GM12874 (cell line): Measurements from ENCODE around the gene TK1.

Experiments
- CTCF ChIP-seq: IDR thresholded peaks from 2 replicates; pipeline ENCODE4 v1.5.1; 2011; ENCODE audit warnings: low read depth, mild to moderate bottlenecking, control low read depth, low read length, moderate library complexity; ENCODE audit not compliant: insufficient read depth

Gene TK1

GRCh38 chr17:78230996-78231935 lies 44.4 kb upstream of the TK1 start, which contains the start of gene TMEM235:
Gene TMEM235, plus strand, starts transcription at chr17:78231631. Its CDS starts 393 bp downstream, at chr17:78232024.
- no peak for TF ChIP-seq CTCF

GRCh38 chr17:78230252-78230962 lies 43.6 kb upstream of the TK1 start:
- no peak for TF ChIP-seq CTCF

- no peak for TF ChIP-seq CTCF
These were observed 41.3 kb upstream of the TK1 start for GRCh38 chr17:78228176-78228575.

GRCh38 chr17:78227455-78227916 lies 40.6 kb upstream of the TK1 start:
- no peak for TF ChIP-seq CTCF

GRCh38 chr17:78226759-78227454 lies 40.1 kb upstream of the TK1 start:
- TF ChIP-seq CTCF = no peak

GRCh38 chr17:78226055-78226758 lies 39.4 kb upstream of the TK1 start:
- no peak for TF ChIP-seq CTCF
